Measurements from ENCODE around the gene LRBA. TPM values are rescaled to one million over a fixed set of nuclear protein-coding genes. Genes with fewer than 3 reads are reported as not detected.

The LRBA gene
- total and polyA plus RNA-seq, 4 donors, result 18.8 to 56.4 (median 33.8) TPM

GRCh38 chr4:150591406-150591805 is 423.7 kb downstream of the LRBA start:
- 71% methylated on average over 1 of the region's 5 CpGs for WGBS (ENCODE audit: insufficient coverage)
- peak in 1 of 6 donors; percentile 86 for DNase-seq (ENCODE audit: low read depth in 4 of 6, low spot score in 6 of 6)

GRCh38 chr4:150590631-150591030 is 424.5 kb downstream of the LRBA start:
- peaks cover 5% of the 10 kb centered on the region for H3K27me3 ChIP-seq (ENCODE audit: control insufficient read depth, insufficient read depth, low read length)
- H3K27ac ChIP-seq (ENCODE audit: low read depth, low read length), result no peak overlapping the region
- H3K4me1 ChIP-seq (ENCODE audit: control insufficient read depth, insufficient read depth, low read length), result no peaks in the 10 kb centered on the region
- WGBS (ENCODE audit: insufficient coverage), result 71% methylated on average over 2 of the region's 5 CpGs
- H3K4me3 ChIP-seq (ENCODE audit: low read depth, low read length), result no peak overlapping the region
- peak in 1 of 6 donors; percentile 72 for DNase-seq (ENCODE audit: low read depth in 4 of 6, low spot score in 6 of 6)
- H3K36me3 ChIP-seq (ENCODE audit: control insufficient read depth, insufficient read depth, low read length), result no peaks in the 10 kb centered on the region
- H3K9me3 ChIP-seq (ENCODE audit: control insufficient read depth, insufficient read depth, low read length), result no peaks in the 10 kb centered on the region

More at GRCh38 chr4:150591406-150591805, 423.7 kb downstream of the LRBA start:
- Histone ChIP-seq H3K4me3 (ENCODE audit: low read depth, low read length) (no peak overlapping the region), H3K9me3 (ENCODE audit: control insufficient read depth, insufficient read depth, low read length) (no peaks in the 10 kb centered on the region), H3K4me1 (ENCODE audit: control insufficient read depth, insufficient read depth, low read length) (no peaks in the 10 kb centered on the region), H3K27me3 (ENCODE audit: control insufficient read depth, insufficient read depth, low read length) (peaks cover 1% of the 10 kb centered on the region), H3K27ac (ENCODE audit: low read depth, low read length) (no peak overlapping the region), H3K36me3 (ENCODE audit: control insufficient read depth, insufficient read depth, low read length) (no peaks in the 10 kb centered on the region)

- no CpG with 5 or more reads among the region's 2 CpGs for WGBS (ENCODE audit: insufficient coverage)
- no peak for DNase-seq (ENCODE audit: low read depth in 4 of 6, low spot score in 6 of 6)
- H3K4me3 ChIP-seq (ENCODE audit: low read depth, low read length), result no peak overlapping the region
These were observed 425.9 kb downstream of the LRBA start for GRCh38 chr4:150589157-150589556.

GRCh38 chr4:150588316-150588715 is 426.8 kb downstream of the LRBA start:
- peaks cover 22% of the 10 kb centered on the region for H3K27me3 ChIP-seq (ENCODE audit: control insufficient read depth, insufficient read depth, low read length)
- WGBS (ENCODE audit: insufficient coverage), result no CpG with 5 or more reads among the region's 1 CpG

More at GRCh38 chr4:150589157-150589556, 425.9 kb downstream of the LRBA start:
- H3K27me3 ChIP-seq (ENCODE audit: control insufficient read depth, insufficient read depth, low read length), result peaks cover 14% of the 10 kb centered on the region
- H3K4me1 ChIP-seq (ENCODE audit: control insufficient read depth, insufficient read depth, low read length), result no peaks in the 10 kb centered on the region
- H3K27ac ChIP-seq (ENCODE audit: low read depth, low read length), result no peak overlapping the region
- H3K36me3 ChIP-seq (ENCODE audit: control insufficient read depth, insufficient read depth, low read length), result no peaks in the 10 kb centered on the region
- no peaks in the 10 kb centered on the region for H3K9me3 ChIP-seq (ENCODE audit: control insufficient read depth, insufficient read depth, low read length)

GRCh38 chr4:150586162-150586810 is 428.8 kb downstream of the LRBA start:
- Histone ChIP-seq H3K4me1 (ENCODE audit: control insufficient read depth, insufficient read depth, low read length) (peaks cover 23% of the 10 kb centered on the region), H3K36me3 (ENCODE audit: control insufficient read depth, insufficient read depth, low read length) (no peaks in the 10 kb centered on the region), H3K27me3 (ENCODE audit: control insufficient read depth, insufficient read depth, low read length) (peaks cover 43% of the 10 kb centered on the region), H3K4me3 (ENCODE audit: low read depth, low read length) (no peak overlapping the region), H3K9me3 (ENCODE audit: control insufficient read depth, insufficient read depth, low read length) (no peaks in the 10 kb centered on the region), H3K27ac (ENCODE audit: low read depth, low read length) (no peak overlapping the region)
- peak in 1 of 6 donors; percentile 57 for DNase-seq (ENCODE audit: low read depth in 4 of 6, low spot score in 6 of 6)

More at GRCh38 chr4:150588316-150588715, 426.8 kb downstream of the LRBA start:
- peak in 1 of 6 donors; percentile 82 for DNase-seq (ENCODE audit: low read depth in 4 of 6, low spot score in 6 of 6)
- Histone ChIP-seq H3K36me3 (ENCODE audit: control insufficient read depth, insufficient read depth, low read length) (no peaks in the 10 kb centered on the region), H3K9me3 (ENCODE audit: control insufficient read depth, insufficient read depth, low read length) (no peaks in the 10 kb centered on the region), H3K27ac (ENCODE audit: low read depth, low read length) (no peak overlapping the region), H3K4me1 (ENCODE audit: control insufficient read depth, insufficient read depth, low read length) (peaks cover 7% of the 10 kb centered on the region), H3K4me3 (ENCODE audit: low read depth, low read length) (no peak overlapping the region)

GRCh38 chr4:150585611-150586010 is 429.5 kb downstream of the LRBA start:
- Histone ChIP-seq H3K4me3 (ENCODE audit: low read depth, low read length) (peak overlapping the region; percentile 19), H3K27ac (ENCODE audit: low read depth, low read length) (no peak overlapping the region), H3K9me3 (ENCODE audit: control insufficient read depth, insufficient read depth, low read length) (no peaks in the 10 kb centered on the region), H3K4me1 (ENCODE audit: control insufficient read depth, insufficient read depth, low read length) (peaks cover 23% of the 10 kb centered on the region), H3K27me3 (ENCODE audit: control insufficient read depth, insufficient read depth, low read length) (peaks cover 48% of the 10 kb centered on the region), H3K36me3 (ENCODE audit: control insufficient read depth, insufficient read depth, low read length) (no peaks in the 10 kb centered on the region)
- no CpG with 5 or more reads among the region's 1 CpG for WGBS (ENCODE audit: insufficient coverage)
- DNase-seq (ENCODE audit: low read depth in 4 of 6, low spot score in 6 of 6), result peak in 1 of 6 donors; percentile 78

GRCh38 chr4:150584111-150584915 is 430.8 kb downstream of the LRBA start:
- no peak overlapping the region for H3K27ac ChIP-seq (ENCODE audit: low read depth, low read length)
- peaks cover 61% of the 10 kb centered on the region for H3K27me3 ChIP-seq (ENCODE audit: control insufficient read depth, insufficient read depth, low read length)

GRCh38 chr4:150583287-150584110 is 431.6 kb downstream of the LRBA start:
- Histone ChIP-seq H3K9me3 (ENCODE audit: control insufficient read depth, insufficient read depth, low read length) (no peaks in the 10 kb centered on the region), H3K27me3 (ENCODE audit: control insufficient read depth, insufficient read depth, low read length) (peaks cover 69% of the 10 kb centered on the region), H3K4me3 (ENCODE audit: low read depth, low read length) (peak overlapping the region; percentile 53), H3K4me1 (ENCODE audit: control insufficient read depth, insufficient read depth, low read length) (peaks cover 34% of the 10 kb centered on the region), H3K36me3 (ENCODE audit: control insufficient read depth, insufficient read depth, low read length) (no peaks in the 10 kb centered on the region), H3K27ac (ENCODE audit: low read depth, low read length) (peak overlapping the region; percentile 42)
- DNase-seq (ENCODE audit: low read depth in 4 of 6, low spot score in 6 of 6), result peak in 2 of 6 donors; percentile 69 to 72
- 1% methylated on average over 66 of the region's 66 CpGs for WGBS (ENCODE audit: insufficient coverage)

More at GRCh38 chr4:150584111-150584915, 430.8 kb downstream of the LRBA start:
- Histone ChIP-seq H3K4me1 (ENCODE audit: control insufficient read depth, insufficient read depth, low read length) (peaks cover 31% of the 10 kb centered on the region), H3K36me3 (ENCODE audit: control insufficient read depth, insufficient read depth, low read length) (no peaks in the 10 kb centered on the region), H3K9me3 (ENCODE audit: control insufficient read depth, insufficient read depth, low read length) (no peaks in the 10 kb centered on the region), H3K4me3 (ENCODE audit: low read depth, low read length) (peak overlapping the region; percentile 53)
- WGBS (ENCODE audit: insufficient coverage), result 10% methylated on average over 7 of the region's 11 CpGs
- peak in 1 of 6 donors; percentile 58 for DNase-seq (ENCODE audit: low read depth in 4 of 6, low spot score in 6 of 6)

GRCh38 chr4:150582873-150583286 is 432.2 kb downstream of the LRBA start:
- peak overlapping the region; percentile 42 for H3K27ac ChIP-seq (ENCODE audit: low read depth, low read length)
- H3K4me1 ChIP-seq (ENCODE audit: control insufficient read depth, insufficient read depth, low read length), result peaks cover 34% of the 10 kb centered on the region
- no peaks in the 10 kb centered on the region for H3K36me3 ChIP-seq (ENCODE audit: control insufficient read depth, insufficient read depth, low read length)
- peak overlapping the region; percentile 53 for H3K4me3 ChIP-seq (ENCODE audit: low read depth, low read length)
- H3K9me3 ChIP-seq (ENCODE audit: control insufficient read depth, insufficient read depth, low read length), result no peaks in the 10 kb centered on the region
- DNase-seq (ENCODE audit: low read depth in 4 of 6, low spot score in 6 of 6), result peak in 2 of 6 donors; percentile 64 to 73
- 6% methylated on average over 32 of the region's 32 CpGs for WGBS (ENCODE audit: insufficient coverage)
- H3K27me3 ChIP-seq (ENCODE audit: control insufficient read depth, insufficient read depth, low read length), result peaks cover 72% of the 10 kb centered on the region
